Gastroesophageal sphincter (tissue), 3 donors: ENCODE results near the gene ZCCHC14.

ENCODE experiments used
- EP300 ChIP-seq: sonication (generic); formaldehyde crosslinking; IDR thresholded peaks from one replicate; pipeline ENCODE4 v1.6.1; 2017; ENCODE audit warnings: antibody characterized with exemption, mild to moderate bottlenecking
- POLR2AphosphoS5 ChIP-seq: sonication (generic); formaldehyde crosslinking; IDR thresholded peaks from one replicate; pipeline ENCODE4 v1.6.1; 2017; ENCODE audit warnings: antibody characterized with exemption
- TF ChIP-seq, protein P1 (sequence below), 4 experiments: fragments of 200-600 bp in 2 of 4; fragments of 450-650 bp in 2 of 4; sonication (generic) in 1 of 4; IDR thresholded peaks; one replicate each; pipeline ENCODE4 v1.5.1; 2017 to 2019; ENCODE audit warnings: antibody characterized with exemption in 4 of 4, mild to moderate bottlenecking in 2 of 4, moderate library complexity in 2 of 4

DNA sequence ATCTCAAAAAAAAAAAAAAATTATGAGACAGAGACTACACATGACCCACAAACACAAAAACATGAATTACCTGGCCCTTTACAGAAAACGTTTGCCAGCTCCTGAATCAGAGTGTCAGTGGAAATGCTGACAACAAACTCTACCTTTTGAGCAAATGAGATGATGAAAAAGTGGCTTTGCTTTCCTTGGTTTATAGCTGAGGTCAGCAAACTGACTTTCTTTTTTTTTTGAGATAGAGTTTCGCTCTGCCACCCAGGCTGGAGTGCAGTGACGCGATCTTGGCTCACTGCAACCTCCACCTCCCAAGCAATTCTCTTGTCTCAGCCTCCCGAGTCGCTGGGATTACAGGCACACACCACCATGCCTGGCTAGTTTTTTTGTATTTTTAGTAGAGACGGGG is 46.3 kb downstream of the ZCCHC14 start:
- TF ChIP-seq, protein P1, sequence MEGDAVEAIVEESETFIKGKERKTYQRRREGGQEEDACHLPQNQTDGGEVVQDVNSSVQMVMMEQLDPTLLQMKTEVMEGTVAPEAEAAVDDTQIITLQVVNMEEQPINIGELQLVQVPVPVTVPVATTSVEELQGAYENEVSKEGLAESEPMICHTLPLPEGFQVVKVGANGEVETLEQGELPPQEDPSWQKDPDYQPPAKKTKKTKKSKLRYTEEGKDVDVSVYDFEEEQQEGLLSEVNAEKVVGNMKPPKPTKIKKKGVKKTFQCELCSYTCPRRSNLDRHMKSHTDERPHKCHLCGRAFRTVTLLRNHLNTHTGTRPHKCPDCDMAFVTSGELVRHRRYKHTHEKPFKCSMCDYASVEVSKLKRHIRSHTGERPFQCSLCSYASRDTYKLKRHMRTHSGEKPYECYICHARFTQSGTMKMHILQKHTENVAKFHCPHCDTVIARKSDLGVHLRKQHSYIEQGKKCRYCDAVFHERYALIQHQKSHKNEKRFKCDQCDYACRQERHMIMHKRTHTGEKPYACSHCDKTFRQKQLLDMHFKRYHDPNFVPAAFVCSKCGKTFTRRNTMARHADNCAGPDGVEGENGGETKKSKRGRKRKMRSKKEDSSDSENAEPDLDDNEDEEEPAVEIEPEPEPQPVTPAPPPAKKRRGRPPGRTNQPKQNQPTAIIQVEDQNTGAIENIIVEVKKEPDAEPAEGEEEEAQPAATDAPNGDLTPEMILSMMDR (IDR thresholded peaks at IDR 0.05), result no peak
- TF ChIP-seq EP300, result no peak
- no peak for TF ChIP-seq POLR2AphosphoS5
